AG08396 (cell line): Measurements from ENCODE around the gene PDCD1.
"Not testable (repeated sequence)": the region's sequence is repeated elsewhere in the genome, so short reads cannot be mapped to it uniquely, and the experiment has no call there.

ENCODE experiments used
- DNase-seq: peaks from one replicate; pipeline ENCODE4 v3.0.0; 2012; ENCODE audit warnings: low spot score, mixed read lengths

The PDCD1 gene

GRCh38 chr2:241813644-241814392, 44.9 kb downstream of the PDCD1 start:
- no peak for DNase-seq

GRCh38 chr2:241812730-241813643, 45.7 kb downstream of the PDCD1 start:
- no peak for DNase-seq

- DNase-seq = peak; percentile 14
These were observed 46.6 kb downstream of the PDCD1 start for GRCh38 chr2:241811952-241812729.

GRCh38 chr2:241811201-241811951, 47.3 kb downstream of the PDCD1 start:
- peak; percentile 27 for DNase-seq

- peak; percentile 12 for DNase-seq
These were observed 48.1 kb downstream of the PDCD1 start for GRCh38 chr2:241810307-241811200.

- DNase-seq = peak; percentile 26
These were observed 49.0 kb downstream of the PDCD1 start for GRCh38 chr2:241809383-241810306.

GRCh38 chr2:241808721-241809382, 49.8 kb downstream of the PDCD1 start, which contains the start of gene NEU4:
Gene NEU4 (plus strand): TSS chr2:241809193. CDS start chr2:241814485, 5,292 bp downstream.
- DNase-seq = no peak

- DNase-seq = no peak
These were observed 50.5 kb downstream of the PDCD1 start for GRCh38 chr2:241808051-241808720.

- DNase-seq = not testable (repeated sequence)
These were observed 52.5 kb downstream of the PDCD1 start for GRCh38 chr2:241806217-241806616.

- peak; percentile 33 for DNase-seq
These were observed 54.1 kb downstream of the PDCD1 start for GRCh38 chr2:241804326-241805229.

GRCh38 chr2:241803387-241804325, 55.0 kb downstream of the PDCD1 start:
- peak; percentile 74 for DNase-seq

- no peak for DNase-seq
These were observed 56.0 kb downstream of the PDCD1 start for GRCh38 chr2:241802421-241803318.

- no peak for DNase-seq
These were observed 56.9 kb downstream of the PDCD1 start for GRCh38 chr2:241801611-241802420.
